Mucosa of descending colon (tissue), 3 donors: ENCODE data around the gene BCL6. TPM values are rescaled to one million over a fixed set of nuclear protein-coding genes. Genes with fewer than 3 reads are reported as not detected.

Source experiments
- ATAC-seq: fragments of 200-7000 bp; cut with Tn5 transposase; one replicate; pipeline ENCODE4 v1.9.1; 2020; ENCODE audit warnings: mild to moderate bottlenecking, moderate library complexity
- DNase-seq, 3 donors: peaks; one replicate each; pipeline ENCODE4 v3.0.0-alpha.2; 2020
- H3K36me3 ChIP-seq: fragments of 200-600 bp; one replicate; pipeline ENCODE4 v1.8.0; 2021; ENCODE audit warnings: low read depth, mild to moderate bottlenecking
- H3K4me1 ChIP-seq: fragments of 200-600 bp; one replicate; pipeline ENCODE4 v1.8.0; 2021; ENCODE audit warnings: low read depth, mild to moderate bottlenecking
- H3K4me3 ChIP-seq: fragments of 200-600 bp; one replicate; pipeline ENCODE4 v1.8.0; 2021; ENCODE audit warnings: mild to moderate bottlenecking
- H3K9me3 ChIP-seq: fragments of 200-600 bp; one replicate; pipeline ENCODE4 v1.8.0; 2021; ENCODE audit warnings: mild to moderate bottlenecking
- intact Hi-C, 2 donors: fragments of 100-400 bp; cut with DNase I in 1 of 2; cut with micrococcal nuclease in 1 of 2; formaldehyde crosslinking; loops; one replicate each; pipeline versions ENCODE4 v1.11.0 to v1.11.1; 2022; cut with DNase I, micrococcal nuclease
- total RNA-seq, 3 donors: library from RNA; stranded (reverse); fragmentation: NEBNext Ultra II Directional in 2 of 3; extraction: Animal tissue kit (Norgen Biotek cat#: 25700) in 2 of 3; gene quantifications; one replicate each; pipeline versions ENCODE4 v1.2.1 to v1.2.4, GENCODE V29; 2021 to 2023
- TF ChIP-seq, protein P1 (sequence below): fragments of 200-600 bp; IDR thresholded peaks from one replicate; pipeline ENCODE4 v1.8.0; 2022; ENCODE audit warnings: antibody characterized with exemption, mild to moderate bottlenecking
- donor health status: DM: no; HTN: no; CAD: no; lungs with moderate emphysema.
- donor health status: DM: no; HTN: no; CAD: no.
- donor health status: DM: no; HTN: yes; CAD: no.

The BCL6 gene
- total RNA-seq, 3 donors from 2014 or later: 10.9 to 133 (median 23.8) TPM

DNA sequence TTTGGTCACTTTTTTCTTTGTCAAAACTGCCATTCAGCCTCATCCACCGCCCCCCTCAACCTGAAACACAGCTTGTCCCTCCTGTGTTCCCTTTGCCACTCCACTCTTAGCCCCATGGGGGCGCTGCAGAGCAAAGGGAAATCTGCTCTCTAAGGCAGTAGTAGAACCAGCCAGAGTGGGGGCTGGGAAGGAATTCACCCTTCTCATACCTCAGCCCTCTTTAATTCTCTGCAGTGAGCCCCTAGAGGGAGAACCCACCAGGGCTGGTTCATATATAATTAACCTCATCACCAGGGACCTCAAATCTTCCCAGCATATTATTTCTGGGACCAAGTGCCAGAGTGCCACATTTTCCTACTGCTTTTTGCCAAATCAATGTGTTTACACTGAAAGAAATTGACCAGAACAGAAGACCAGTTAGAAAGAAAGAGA is 2.8 kb upstream of the BCL6 start:
- Histone ChIP-seq H3K4me1 (peaks cover 33% of the 10 kb centered on the region), H3K9me3 (no peaks in the 10 kb centered on the region), H3K4me3 (no peak overlapping the region), H3K36me3 (no peaks in the 10 kb centered on the region)
- intact Hi-C loops: loop anchor here (10.0 kb wide), 4 partner anchors 407 to 1397 kb away; partner anchors contain the start of gene LPP (in 1 of the 2)
- TF ChIP-seq, protein P1, sequence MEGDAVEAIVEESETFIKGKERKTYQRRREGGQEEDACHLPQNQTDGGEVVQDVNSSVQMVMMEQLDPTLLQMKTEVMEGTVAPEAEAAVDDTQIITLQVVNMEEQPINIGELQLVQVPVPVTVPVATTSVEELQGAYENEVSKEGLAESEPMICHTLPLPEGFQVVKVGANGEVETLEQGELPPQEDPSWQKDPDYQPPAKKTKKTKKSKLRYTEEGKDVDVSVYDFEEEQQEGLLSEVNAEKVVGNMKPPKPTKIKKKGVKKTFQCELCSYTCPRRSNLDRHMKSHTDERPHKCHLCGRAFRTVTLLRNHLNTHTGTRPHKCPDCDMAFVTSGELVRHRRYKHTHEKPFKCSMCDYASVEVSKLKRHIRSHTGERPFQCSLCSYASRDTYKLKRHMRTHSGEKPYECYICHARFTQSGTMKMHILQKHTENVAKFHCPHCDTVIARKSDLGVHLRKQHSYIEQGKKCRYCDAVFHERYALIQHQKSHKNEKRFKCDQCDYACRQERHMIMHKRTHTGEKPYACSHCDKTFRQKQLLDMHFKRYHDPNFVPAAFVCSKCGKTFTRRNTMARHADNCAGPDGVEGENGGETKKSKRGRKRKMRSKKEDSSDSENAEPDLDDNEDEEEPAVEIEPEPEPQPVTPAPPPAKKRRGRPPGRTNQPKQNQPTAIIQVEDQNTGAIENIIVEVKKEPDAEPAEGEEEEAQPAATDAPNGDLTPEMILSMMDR: peak; percentile 87
- ATAC-seq: peak; percentile 51
- peak; percentile 88 to 97 (median 94) for DNase-seq

DNA sequence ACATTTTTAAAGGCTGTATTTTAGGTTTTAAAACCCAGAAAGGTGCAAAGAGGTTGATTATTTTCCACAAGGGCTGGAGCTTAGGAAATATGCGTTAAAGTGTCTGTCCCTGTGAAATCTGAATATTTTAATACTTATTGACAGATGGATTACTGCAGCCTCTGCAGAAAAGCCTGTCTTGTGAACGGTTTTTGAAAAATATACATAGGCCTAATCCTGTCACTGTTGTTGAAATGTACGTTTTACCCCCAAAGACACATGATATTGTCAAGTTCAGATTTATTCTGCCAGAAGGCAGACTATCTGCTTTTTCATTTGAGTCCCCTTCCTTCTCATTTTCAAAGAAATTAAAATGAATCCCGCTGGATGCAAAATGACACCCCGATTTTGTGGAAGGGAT is 2.2 kb upstream of the BCL6 start:
- DNase-seq (no peak), ATAC-seq (no peak)
- intact Hi-C loops: loop anchor here (10.0 kb wide), 4 partner anchors 407 to 1397 kb away; partner anchors contain the start of gene LPP (in 1 of the 2)
- no peak overlapping the region for H3K4me3 ChIP-seq
- TF ChIP-seq, protein P1: no peak
- peaks cover 38% of the 10 kb centered on the region for H3K4me1 ChIP-seq
- H3K36me3 ChIP-seq: no peaks in the 10 kb centered on the region
- H3K9me3 ChIP-seq: no peaks in the 10 kb centered on the region

DNA sequence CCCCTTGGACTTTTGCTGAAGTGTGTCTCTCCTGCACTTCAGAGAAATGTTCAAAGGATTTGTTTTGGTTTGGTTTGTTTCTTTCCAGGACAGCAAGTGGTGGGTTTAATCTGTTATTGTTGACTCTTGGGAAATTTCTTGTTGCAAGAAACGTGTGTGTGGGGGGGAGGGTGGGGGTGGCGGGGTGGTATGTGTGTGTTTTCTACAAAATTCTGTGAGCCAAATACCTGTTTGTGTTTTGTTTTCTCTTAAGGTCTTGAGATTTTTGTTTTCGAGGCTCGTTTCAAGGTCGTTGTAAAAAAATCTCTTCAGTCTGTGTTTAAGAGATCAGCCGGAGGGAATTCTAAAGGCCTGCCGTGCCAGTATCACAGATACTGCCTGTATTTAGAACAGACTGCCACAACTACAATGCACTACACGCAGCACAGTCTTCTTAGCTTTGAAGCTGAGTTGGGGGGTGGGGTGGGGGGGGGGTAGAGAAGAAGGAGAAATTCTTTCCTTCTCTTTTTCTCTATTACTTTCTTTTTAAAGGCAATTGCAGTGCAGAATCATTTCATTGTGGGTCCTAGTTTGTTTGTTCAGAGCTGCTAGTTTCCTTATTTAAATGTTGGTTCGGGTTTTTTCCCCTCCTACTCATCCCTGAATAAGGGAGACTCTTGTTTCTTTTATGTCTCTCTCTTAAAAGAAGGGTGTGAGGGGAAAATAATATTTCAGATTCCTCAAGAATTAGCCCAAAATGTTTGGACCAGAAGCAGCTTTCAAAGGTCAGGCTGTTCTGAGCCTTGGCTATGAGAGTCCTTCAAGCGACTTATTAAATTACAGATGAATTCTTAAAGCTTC is 1.4 kb upstream of the BCL6 start:
- ATAC-seq (no peak), DNase-seq (no peak)
- no peaks in the 10 kb centered on the region for H3K9me3 ChIP-seq
- H3K4me3 ChIP-seq: no peak overlapping the region
- H3K36me3 ChIP-seq: no peaks in the 10 kb centered on the region
- H3K4me1 ChIP-seq: peaks cover 44% of the 10 kb centered on the region
- intact Hi-C loops: loop anchor here (10.0 kb wide), 4 partner anchors 408 to 1398 kb away; partner anchors contain the start of gene LPP (in 1 of the 2)
- TF ChIP-seq, protein P1: no peak

DNA sequence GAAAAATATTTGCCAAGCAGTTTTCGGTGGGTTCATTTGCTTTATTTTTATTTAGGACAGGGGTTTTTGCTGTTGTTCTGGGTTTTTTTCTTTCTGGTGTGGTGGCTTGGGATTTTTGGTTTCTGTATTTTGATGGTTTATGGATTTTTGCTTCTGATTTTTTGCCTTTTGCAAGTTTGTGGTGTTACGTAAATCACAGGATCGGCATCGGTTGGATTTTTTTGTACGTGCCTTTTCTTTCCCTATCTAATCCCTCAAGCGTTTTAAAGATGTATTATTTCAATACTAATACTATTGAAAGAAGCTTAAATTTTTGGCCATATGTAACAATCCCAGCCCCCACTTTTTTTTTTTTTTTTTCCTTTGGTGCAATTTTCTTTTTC is 782 bp upstream of the BCL6 start:
- intact Hi-C loops: loop anchor here (10.0 kb wide), 4 partner anchors 409 to 1399 kb away; partner anchors contain the start of gene LPP (in 1 of the 2)
- no peak for DNase-seq
- no peak overlapping the region for H3K4me3 ChIP-seq

More for the DNA sequence above, 782 bp upstream of the BCL6 start:
- Histone ChIP-seq H3K36me3 (no peaks in the 10 kb centered on the region), H3K4me1 (peaks cover 41% of the 10 kb centered on the region), H3K9me3 (no peaks in the 10 kb centered on the region)
- TF ChIP-seq, protein P1: no peak
- no peak for ATAC-seq
